ENCODE results near the gene TBL3.

The TBL3 gene

DNA sequence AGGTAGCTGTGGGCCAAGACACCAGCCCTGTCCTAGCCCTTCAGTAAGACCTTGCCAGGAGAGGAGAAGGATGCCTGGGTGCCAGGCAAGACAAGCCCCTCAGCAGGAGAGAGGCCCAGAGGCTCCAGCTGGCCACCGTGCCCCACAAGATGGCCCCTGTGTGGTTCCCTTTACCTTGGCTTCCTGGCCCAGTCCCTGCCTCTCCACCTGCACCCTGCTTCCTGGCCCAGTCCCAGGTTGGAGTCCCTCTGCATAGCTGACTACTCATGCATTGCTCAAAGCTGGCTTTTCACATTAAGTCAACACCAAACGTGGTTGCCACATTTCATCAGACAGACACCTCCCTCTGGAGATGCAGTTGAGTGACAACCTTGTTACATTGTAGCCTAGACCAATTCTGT, 21.9 kb downstream of the TBL3 start:
- Histone ChIP-seq H3K9me3 (ENCODE audit: insufficient read depth, low read length, severe bottlenecking) (no peaks in the 10 kb centered on the region), H3K4me2 (ENCODE audit: insufficient read depth, low read length) (no peak overlapping the region), H4K20me1 (ENCODE audit: insufficient read depth, low read length) (0 out of 2 replicates have a peak, but pooled peaks cover 5% of the 10 kb centered on the region), H3K9ac (ENCODE audit: low read depth, low read length) (no peak overlapping the region), H3K36me3 (ENCODE audit: insufficient read depth, low read length) (peaks cover 19% of the 10 kb centered on the region), H3K79me2 (ENCODE audit: insufficient read depth, low read length) (no peaks in the 10 kb centered on the region), H2AFZ (ENCODE audit: low read depth, low read length) (no peak overlapping the region), H3K27me3 (ENCODE audit: insufficient read depth, low read length, poor library complexity) (no peaks in the 10 kb centered on the region), H3K4me3 (ENCODE audit: low read depth in 1 of 2, low read length in 2 of 2) (no peak overlapping the region), H3K27ac (ENCODE audit: low read length) (no peak overlapping the region), H3K4me1 (ENCODE audit: insufficient read depth, low read length) (no peaks in the 10 kb centered on the region)
- DNase-seq (no peak), ATAC-seq (ENCODE audit: insufficient read depth, low read depth) (no peak)
- no peak for TF ChIP-seq EZH2 (IDR thresholded peaks at IDR 0.05; ENCODE audit: borderline replicate concordance, low read depth, low read length, severe bottlenecking)
- TF ChIP-seq, protein P1, sequence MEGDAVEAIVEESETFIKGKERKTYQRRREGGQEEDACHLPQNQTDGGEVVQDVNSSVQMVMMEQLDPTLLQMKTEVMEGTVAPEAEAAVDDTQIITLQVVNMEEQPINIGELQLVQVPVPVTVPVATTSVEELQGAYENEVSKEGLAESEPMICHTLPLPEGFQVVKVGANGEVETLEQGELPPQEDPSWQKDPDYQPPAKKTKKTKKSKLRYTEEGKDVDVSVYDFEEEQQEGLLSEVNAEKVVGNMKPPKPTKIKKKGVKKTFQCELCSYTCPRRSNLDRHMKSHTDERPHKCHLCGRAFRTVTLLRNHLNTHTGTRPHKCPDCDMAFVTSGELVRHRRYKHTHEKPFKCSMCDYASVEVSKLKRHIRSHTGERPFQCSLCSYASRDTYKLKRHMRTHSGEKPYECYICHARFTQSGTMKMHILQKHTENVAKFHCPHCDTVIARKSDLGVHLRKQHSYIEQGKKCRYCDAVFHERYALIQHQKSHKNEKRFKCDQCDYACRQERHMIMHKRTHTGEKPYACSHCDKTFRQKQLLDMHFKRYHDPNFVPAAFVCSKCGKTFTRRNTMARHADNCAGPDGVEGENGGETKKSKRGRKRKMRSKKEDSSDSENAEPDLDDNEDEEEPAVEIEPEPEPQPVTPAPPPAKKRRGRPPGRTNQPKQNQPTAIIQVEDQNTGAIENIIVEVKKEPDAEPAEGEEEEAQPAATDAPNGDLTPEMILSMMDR (IDR thresholded peaks at IDR 0.05; ENCODE audit: borderline replicate concordance, extremely low read depth, low read length, poor library complexity, severe bottlenecking) = no peak

DNA sequence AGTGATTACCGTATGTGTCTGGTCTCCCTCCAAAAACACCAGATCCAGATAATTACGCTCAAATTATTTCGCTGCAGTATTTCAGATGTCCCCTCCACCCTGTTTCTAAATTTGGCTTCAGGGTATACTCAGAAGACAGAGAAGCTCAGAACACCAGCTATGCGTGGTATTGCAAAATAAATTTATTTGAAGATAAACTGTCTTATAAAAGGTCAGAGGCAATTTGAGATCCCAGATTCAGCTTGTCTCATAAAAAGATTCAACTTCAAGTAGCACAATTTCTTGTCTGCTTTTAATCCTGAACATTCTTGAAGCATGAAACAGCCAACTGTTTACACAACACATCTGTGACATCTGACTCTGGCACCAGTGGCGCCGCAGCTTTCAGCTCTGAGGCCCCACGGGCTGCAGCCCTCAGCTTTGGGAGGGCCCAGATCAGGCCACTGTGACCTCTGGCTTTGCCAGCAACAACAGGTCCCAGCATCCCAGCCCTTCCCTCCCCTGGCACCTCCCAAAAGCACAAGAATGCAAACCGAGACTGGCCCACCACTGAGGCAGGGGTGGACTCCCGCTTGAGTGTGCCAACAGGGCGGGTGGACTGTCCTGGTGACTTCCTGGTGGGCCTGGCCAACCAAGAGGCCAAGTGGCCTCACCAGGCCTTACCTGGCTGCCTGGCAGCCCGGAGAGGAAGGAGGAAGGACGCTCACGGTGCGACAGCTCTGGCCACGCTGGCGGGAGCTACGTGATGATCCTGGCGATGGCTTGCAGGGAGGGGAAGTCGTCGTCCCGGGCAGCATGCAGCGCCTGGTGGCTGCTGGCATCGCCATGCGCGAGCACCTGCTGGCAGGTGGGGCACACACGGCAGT, 25.9 kb downstream of the TBL3 start:
- H3K9ac ChIP-seq (ENCODE audit: low read depth, low read length) = no peak overlapping the region
- no peak overlapping the region for H3K4me3 ChIP-seq (ENCODE audit: low read depth in 1 of 2, low read length in 2 of 2)
- no peaks in the 10 kb centered on the region for H3K4me1 ChIP-seq (ENCODE audit: insufficient read depth, low read length)
- no peaks in the 10 kb centered on the region for H3K27me3 ChIP-seq (ENCODE audit: insufficient read depth, low read length, poor library complexity)
- H3K4me2 ChIP-seq (ENCODE audit: insufficient read depth, low read length) = no peak overlapping the region
- peaks cover 19% of the 10 kb centered on the region; the same call in 1 of the 2 replicates for H4K20me1 ChIP-seq (ENCODE audit: insufficient read depth, low read length)
- no peaks in the 10 kb centered on the region for H3K79me2 ChIP-seq (ENCODE audit: insufficient read depth, low read length)
- peaks cover 59% of the 10 kb centered on the region for H3K36me3 ChIP-seq (ENCODE audit: insufficient read depth, low read length)
- ATAC-seq (ENCODE audit: insufficient read depth, low read depth) (no peak), DNase-seq (no peak)
- H3K9me3 ChIP-seq (ENCODE audit: insufficient read depth, low read length, severe bottlenecking) = no peaks in the 10 kb centered on the region
- TF ChIP-seq, protein P1 (IDR thresholded peaks at IDR 0.05; ENCODE audit: borderline replicate concordance, extremely low read depth, low read length, poor library complexity, severe bottlenecking) = no peak
- TF ChIP-seq EZH2 (IDR thresholded peaks at IDR 0.05; ENCODE audit: borderline replicate concordance, low read depth, low read length, severe bottlenecking) = no peak
- H2AFZ ChIP-seq (ENCODE audit: low read depth, low read length) = no peak overlapping the region
- no peak overlapping the region for H3K27ac ChIP-seq (ENCODE audit: low read length)

DNA sequence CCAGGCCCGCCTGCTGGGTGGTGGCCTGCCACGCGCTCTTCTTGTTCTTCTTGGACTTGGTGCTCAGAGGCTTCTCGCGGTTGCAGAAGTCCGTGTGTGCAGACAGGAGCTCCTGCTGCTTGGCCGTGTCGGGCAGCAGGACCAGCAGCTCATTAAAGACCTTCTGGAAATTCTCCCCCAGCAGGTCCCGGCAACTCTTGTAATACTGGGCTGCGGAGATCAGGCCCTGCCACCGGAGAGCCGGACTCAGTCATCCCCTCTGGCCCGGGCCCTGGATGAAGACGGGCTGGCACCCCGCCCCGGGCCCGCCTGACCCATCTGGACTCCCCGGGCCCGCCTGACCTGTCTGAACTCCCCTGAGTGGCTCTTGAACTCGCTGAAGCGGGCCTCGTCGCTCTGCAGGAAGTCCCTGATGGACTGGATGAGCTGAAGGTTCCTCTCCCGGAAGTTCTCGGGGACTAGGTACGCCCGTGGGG, 26.5 kb downstream of the TBL3 start:
- no peak overlapping the region for H3K4me2 ChIP-seq (ENCODE audit: insufficient read depth, low read length)
- H2AFZ ChIP-seq (ENCODE audit: low read depth, low read length) = no peak overlapping the region
- DNase-seq (no peak), ATAC-seq (ENCODE audit: insufficient read depth, low read depth) (no peak)
- TF ChIP-seq, protein P1 (IDR thresholded peaks at IDR 0.05; ENCODE audit: borderline replicate concordance, extremely low read depth, low read length, poor library complexity, severe bottlenecking) = no peak
- TF ChIP-seq EZH2 (IDR thresholded peaks at IDR 0.05; ENCODE audit: borderline replicate concordance, low read depth, low read length, severe bottlenecking) = no peak
- H3K79me2 ChIP-seq (ENCODE audit: insufficient read depth, low read length) = peaks cover 2% of the 10 kb centered on the region; the same call in 1 of the 2 replicates
- H3K4me1 ChIP-seq (ENCODE audit: insufficient read depth, low read length) = no peaks in the 10 kb centered on the region
- no peak overlapping the region for H3K4me3 ChIP-seq (ENCODE audit: low read depth in 1 of 2, low read length in 2 of 2)
- H3K9ac ChIP-seq (ENCODE audit: low read depth, low read length) = no peak overlapping the region
- peaks cover 25% of the 10 kb centered on the region; the same call in 1 of the 2 replicates for H4K20me1 ChIP-seq (ENCODE audit: insufficient read depth, low read length)
- H3K9me3 ChIP-seq (ENCODE audit: insufficient read depth, low read length, severe bottlenecking) = no peaks in the 10 kb centered on the region
- no peaks in the 10 kb centered on the region for H3K27me3 ChIP-seq (ENCODE audit: insufficient read depth, low read length, poor library complexity)
- H3K27ac ChIP-seq (ENCODE audit: low read length) = no peak overlapping the region
- H3K36me3 ChIP-seq (ENCODE audit: insufficient read depth, low read length) = peaks cover 66% of the 10 kb centered on the region
